Small intestine (tissue), 7 donors: ENCODE measurements around the gene PRDM16. TPM values are rescaled to one million over a fixed set of nuclear protein-coding genes. Genes with fewer than 3 reads are reported as not detected.

ENCODE experiments used
- DNase-seq, 2 donors: peaks; one replicate each; pipeline versions ENCODE4 v3.0.0 to v3.0.0-alpha.2; 2013
- FAIRE-seq: peaks from 2 replicates; lab custom pipeline; 2012; peaks lifted over from hg19 to GRCh38; lab: Jason Lieb, UNC
- H3K27ac ChIP-seq, 3 donors: one replicate each; pipeline ENCODE4 v1.5.1; 2013; ENCODE audit warnings: low read length in 2 of 3, mild to moderate bottlenecking in 2 of 3, control low read depth in 1 of 3, inconsistent platforms in 1 of 3, low read depth in 1 of 3, moderate library complexity in 1 of 3
- H3K27me3 ChIP-seq, 3 donors: one replicate each; pipeline ENCODE4 v1.6.1; 2013; ENCODE audit warnings: low read length in 3 of 3, inconsistent platforms in 1 of 3; ENCODE audit not compliant: control insufficient read depth in 3 of 3, insufficient read depth in 3 of 3
- H3K36me3 ChIP-seq, 3 donors: one replicate each; pipeline ENCODE4 v1.6.1; 2013; ENCODE audit warnings: low read length in 3 of 3, inconsistent platforms in 1 of 3, low read depth in 1 of 3, mild to moderate bottlenecking in 1 of 3, moderate library complexity in 1 of 3; ENCODE audit not compliant: control insufficient read depth in 3 of 3, insufficient read depth in 2 of 3
- H3K4me1 ChIP-seq, 3 donors: one replicate each; pipeline ENCODE4 v1.6.1; 2013; ENCODE audit warnings: low read length in 2 of 3, inconsistent platforms in 1 of 3, low read depth in 1 of 3, mild to moderate bottlenecking in 1 of 3, moderate library complexity in 1 of 3; ENCODE audit not compliant: control insufficient read depth in 3 of 3, insufficient read depth in 2 of 3
- H3K4me3 ChIP-seq, 3 donors: one replicate each; pipeline ENCODE4 v1.5.1; 2013; ENCODE audit warnings: low read length in 3 of 3, control low read depth in 1 of 3, inconsistent platforms in 1 of 3, low read depth in 1 of 3, mild to moderate bottlenecking in 1 of 3, moderate library complexity in 1 of 3
- H3K9me3 ChIP-seq, 2 donors: one replicate each; pipeline ENCODE4 v1.6.1; 2013; ENCODE audit warnings: low read depth in 1 of 2, low read length in 1 of 2; ENCODE audit not compliant: control insufficient read depth in 2 of 2, insufficient read depth in 1 of 2
- WGBS, 3 donors: extraction: QIAGEN DNeasy Blood & Tissue Kit; methylation state at CpG; one replicate each; pipeline ENCODE4 v1.1.7; 2013; 5-methylcytosine and 5-hydroxymethylcytosine counted together
- polyA plus RNA-seq, 4 donors: library from polyadenylated mRNA; stranded (reverse) in 3 of 4; unstranded in 1 of 4; fragments of 200-250 nt in 3 of 4; fragments of 120-200 nt in 1 of 4; gene quantifications; one replicate each; pipeline versions ENCODE4 v1.2.1 to v1.2.3, GENCODE V29; 2013
- donor health status: healthy with polysubstance abuse.
- donor health status: control.
- donor health status: control.
- donor health status: Bipolar disorder and iron deficiency.
- donor health status: healthy.

Gene PRDM16
- polyA plus RNA-seq, 4 donors, result 5.4 to 11.4 (median 8.2) TPM

GRCh38 chr1:3066250-3066711 lies 2.7 kb upstream of the PRDM16 start:
- H3K4me3 ChIP-seq, result peak overlapping the region in 2 of 3 donors; percentile 63 to 69
- WGBS, 3 donors, result 20 to 41% (median 40%) methylated on average over 11 of the region's 11 CpGs

GRCh38 chr1:3066826-3067225 lies 2.2 kb upstream of the PRDM16 start:
- Histone ChIP-seq H3K9me3 (no peaks in the 10 kb centered on the region), H3K36me3 (peaks cover 0 to 48% (median 0%) of the 10 kb centered on the region in 3 donors), H3K27ac (peak overlapping the region in 1 of 3 donors; percentile 72), H3K4me1 (peaks cover 0 to 14% (median 0%) of the 10 kb centered on the region in 3 donors), H3K4me3 (peak overlapping the region in 2 of 3 donors; percentile 63 to 69), H3K27me3 (peaks cover 2 to 64% (median 18%) of the 10 kb centered on the region in 3 donors)
- 6 to 47% (median 37%) methylated on average over 10 of the region's 10 CpGs for WGBS, 3 donors
- FAIRE-seq (no peak), DNase-seq (peak; percentile 9 to 19)

More at GRCh38 chr1:3066250-3066711, 2.7 kb upstream of the PRDM16 start:
- Histone ChIP-seq H3K36me3 (peaks cover 0 to 44% (median 0%) of the 10 kb centered on the region in 3 donors), H3K9me3 (no peaks in the 10 kb centered on the region), H3K27ac (peak overlapping the region in 1 of 3 donors; percentile 18), H3K27me3 (peaks cover 2 to 62% (median 18%) of the 10 kb centered on the region in 3 donors), H3K4me1 (peaks cover 0 to 15% (median 0%) of the 10 kb centered on the region in 3 donors)
- peak; percentile 59 to 76 for DNase-seq
- no peak for FAIRE-seq

- H3K36me3 ChIP-seq, result peaks cover 0 to 46% (median 0%) of the 10 kb centered on the region in 3 donors
- peaks cover 0 to 14% (median 0%) of the 10 kb centered on the region in 3 donors for H3K4me1 ChIP-seq
- peaks cover 2 to 64% (median 20%) of the 10 kb centered on the region in 3 donors for H3K27me3 ChIP-seq
- peak in 1 of 2 donors; percentile 33 for DNase-seq
- no peaks in the 10 kb centered on the region for H3K9me3 ChIP-seq
- peak overlapping the region in 2 of 3 donors; percentile 72 to 81 for H3K27ac ChIP-seq
- peak overlapping the region in 2 of 3 donors; percentile 63 to 69 for H3K4me3 ChIP-seq
- WGBS, 3 donors, result 14 to 22% (median 17%) methylated on average over 25 to 29 of the region's 29 CpGs
- FAIRE-seq, result no peak
Measured at GRCh38 chr1:3067301-3067670, 1.7 kb upstream of the PRDM16 start.

- Histone ChIP-seq H3K4me3 (peak overlapping the region in 2 of 3 donors; percentile 63 to 69), H3K36me3 (peaks cover 0 to 43% (median 0%) of the 10 kb centered on the region in 3 donors), H3K27me3 (peaks cover 2 to 64% (median 23%) of the 10 kb centered on the region in 3 donors), H3K27ac (peak overlapping the region; percentile 79 to 92 (median 81)), H3K9me3 (no peaks in the 10 kb centered on the region), H3K4me1 (peaks cover 0 to 14% (median 0%) of the 10 kb centered on the region in 3 donors)
- WGBS, 3 donors, result 2 to 3% (median 3%) methylated on average over 56 to 97 of the region's 97 CpGs
- DNase-seq (peak; percentile 35 to 68), FAIRE-seq (no peak)
Measured at GRCh38 chr1:3067671-3068563, 1.1 kb upstream of the PRDM16 start.

GRCh38 chr1:3069491-3070308 lies 697 bp downstream of the PRDM16 start:
- no peaks in the 10 kb centered on the region for H3K9me3 ChIP-seq
- H3K4me3 ChIP-seq, result peak overlapping the region; percentile 43 to 63 (median 52)
- peaks cover 2 to 59% (median 27%) of the 10 kb centered on the region in 3 donors for H3K27me3 ChIP-seq
- DNase-seq, result peak; percentile 65 to 81
- WGBS, 3 donors, result 0 to 1% (median 1%) methylated on average over 40 to 87 of the region's 91 CpGs
- H3K4me1 ChIP-seq, result peaks cover 0 to 14% (median 0%) of the 10 kb centered on the region in 3 donors
- no peak for FAIRE-seq
- peak overlapping the region; percentile 75 to 79 (median 75) for H3K27ac ChIP-seq
- H3K36me3 ChIP-seq, result peaks cover 0 to 28% (median 0%) of the 10 kb centered on the region in 3 donors

- DNase-seq, result no peak
- H3K27ac ChIP-seq, result peak overlapping the region in 2 of 3 donors; percentile 79 to 87
- H3K4me1 ChIP-seq, result peaks cover 0 to 14% (median 0%) of the 10 kb centered on the region in 3 donors
- peak overlapping the region; percentile 43 to 63 (median 52) for H3K4me3 ChIP-seq
- peaks cover 2 to 54% (median 24%) of the 10 kb centered on the region in 3 donors for H3K27me3 ChIP-seq
- H3K9me3 ChIP-seq, result no peaks in the 10 kb centered on the region
- FAIRE-seq, result no peak
- H3K36me3 ChIP-seq, result peaks cover 0 to 24% (median 0%) of the 10 kb centered on the region in 3 donors
- WGBS, 3 donors, result 0 to 1% (median 0%) methylated on average over 32 to 57 of the region's 57 CpGs
Measured at GRCh38 chr1:3070309-3070643, 1.3 kb downstream of the PRDM16 start.

- WGBS, 3 donors, result 4 to 12% (median 12%) methylated on average over 72 to 97 of the region's 97 CpGs
- DNase-seq, result peak; percentile 35 to 58
- H3K36me3 ChIP-seq, result peaks cover 0 to 21% (median 0%) of the 10 kb centered on the region in 3 donors
- H3K27ac ChIP-seq, result peak overlapping the region; percentile 72 to 87 (median 76)
- H3K27me3 ChIP-seq, result peaks cover 2 to 50% (median 24%) of the 10 kb centered on the region in 3 donors
- peak overlapping the region in 2 of 3 donors; percentile 43 to 63 for H3K4me3 ChIP-seq
- peaks cover 0 to 13% (median 0%) of the 10 kb centered on the region in 3 donors for H3K4me1 ChIP-seq
- no peak for FAIRE-seq
- H3K9me3 ChIP-seq, result no peaks in the 10 kb centered on the region
Measured at GRCh38 chr1:3070644-3071564, 1.9 kb downstream of the PRDM16 start.
